Measurements from ENCODE around the gene VSTM2B. TPM values are rescaled to one million over a fixed set of nuclear protein-coding genes. Genes with fewer than 3 reads are reported as not detected.

The VSTM2B gene
- total RNA-seq, 1 experiment from 2014 or later, result not detected

DNA sequence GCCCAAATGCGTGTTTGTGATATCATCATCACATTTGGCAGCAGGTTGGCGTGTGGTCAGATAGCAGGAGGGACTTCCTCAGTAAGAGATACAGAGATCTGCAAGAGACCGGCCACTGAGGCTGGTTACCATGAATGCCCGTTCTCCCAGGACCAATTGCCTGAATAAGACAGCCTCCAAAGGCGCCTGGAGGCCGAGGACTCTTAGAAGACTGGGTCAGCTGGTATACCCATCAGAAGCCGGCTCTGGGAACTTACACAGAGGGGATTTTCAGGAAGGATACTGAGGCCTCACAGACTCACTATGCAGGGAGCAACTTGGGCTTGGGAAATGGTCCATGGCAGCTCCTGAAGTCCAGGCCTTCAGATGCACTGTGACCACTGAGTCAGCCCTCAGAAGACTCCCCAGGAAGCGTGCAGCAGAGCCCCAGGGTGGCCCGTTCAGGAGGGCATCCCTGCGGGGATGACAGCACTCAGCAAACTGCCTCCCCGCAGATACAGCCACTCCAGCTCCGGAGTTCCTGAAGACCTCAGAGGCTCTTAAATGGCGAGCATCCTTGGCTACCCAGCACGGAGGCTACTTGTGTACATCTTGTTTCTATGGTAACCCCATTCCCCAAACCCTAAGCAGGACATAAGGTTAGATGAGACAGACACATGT is 26.4 kb upstream of the VSTM2B start:
- DNase-seq, result no peak
- no peaks in the 10 kb centered on the region for H3K9me3 ChIP-seq (ENCODE audit: insufficient read depth, low read depth)
- no TSS peak for BruUV-seq (replicated peaks)
- no peak overlapping the region for H3K27ac ChIP-seq
- H3K27me3 ChIP-seq (ENCODE audit: insufficient read depth, low read depth), result peaks cover 94% of the 10 kb centered on the region
- no peaks in the 10 kb centered on the region for H3K36me3 ChIP-seq (ENCODE audit: low read depth)
- H3F3A ChIP-seq (ENCODE audit: insufficient read depth, low read depth), result no peaks in the 10 kb centered on the region
- TF ChIP-seq EZH2 (IDR thresholded peaks at IDR 0.05; ENCODE audit: low read depth), result no peak
- TF ChIP-seq CTCF (conservative IDR thresholded peaks at IDR 0.05), result no peak
- no peak overlapping the region for H2AFZ ChIP-seq
- ChIA-PET CTCF (no interaction called here), POLR2A (ENCODE audit: unreplicated experiment) (no interaction called here)
- H3K4me2 ChIP-seq, result no peak overlapping the region
- H3K4me3 ChIP-seq, result no peak overlapping the region
- H4K20me1 ChIP-seq (ENCODE audit: insufficient read depth), result no peaks in the 10 kb centered on the region
- H3K79me2 ChIP-seq (ENCODE audit: low read depth), result no peaks in the 10 kb centered on the region
- no peaks in the 10 kb centered on the region for H3K9me2 ChIP-seq (ENCODE audit: insufficient read depth)
- no peaks in the 10 kb centered on the region for H3K4me1 ChIP-seq (replicated peaks; ENCODE audit: insufficient read depth)
- intact Hi-C loops (cut with micrococcal nuclease; ENCODE audit: unreplicated experiment), result no loop called here

GRCh38 chr19:29499921-29500590 is 25.7 kb upstream of the VSTM2B start:
- Histone ChIP-seq H3F3A (ENCODE audit: insufficient read depth, low read depth) (no peaks in the 10 kb centered on the region), H3K27me3 (ENCODE audit: insufficient read depth, low read depth) (peaks cover 98% of the 10 kb centered on the region), H3K9me3 (ENCODE audit: insufficient read depth, low read depth) (no peaks in the 10 kb centered on the region), H3K4me3 (no peak overlapping the region), H3K4me2 (no peak overlapping the region), H3K9me2 (ENCODE audit: insufficient read depth) (no peaks in the 10 kb centered on the region), H3K27ac (no peak overlapping the region), H2AFZ (no peak overlapping the region), H3K79me2 (ENCODE audit: low read depth) (no peaks in the 10 kb centered on the region), H4K20me1 (ENCODE audit: insufficient read depth) (no peaks in the 10 kb centered on the region), H3K4me1 (replicated peaks; ENCODE audit: insufficient read depth) (no peaks in the 10 kb centered on the region), H3K36me3 (ENCODE audit: low read depth) (no peaks in the 10 kb centered on the region)
- intact Hi-C loops (cut with micrococcal nuclease; ENCODE audit: unreplicated experiment), result no loop called here
- no peak for TF ChIP-seq CTCF (conservative IDR thresholded peaks at IDR 0.05)
- TF ChIP-seq EZH2 (IDR thresholded peaks at IDR 0.05; ENCODE audit: low read depth), result no peak
- CTCF ChIA-PET, result no interaction called here
- POLR2A ChIA-PET (ENCODE audit: unreplicated experiment), result no interaction called here
- no peak for DNase-seq
- BruUV-seq (replicated peaks), result no TSS peak

DNA sequence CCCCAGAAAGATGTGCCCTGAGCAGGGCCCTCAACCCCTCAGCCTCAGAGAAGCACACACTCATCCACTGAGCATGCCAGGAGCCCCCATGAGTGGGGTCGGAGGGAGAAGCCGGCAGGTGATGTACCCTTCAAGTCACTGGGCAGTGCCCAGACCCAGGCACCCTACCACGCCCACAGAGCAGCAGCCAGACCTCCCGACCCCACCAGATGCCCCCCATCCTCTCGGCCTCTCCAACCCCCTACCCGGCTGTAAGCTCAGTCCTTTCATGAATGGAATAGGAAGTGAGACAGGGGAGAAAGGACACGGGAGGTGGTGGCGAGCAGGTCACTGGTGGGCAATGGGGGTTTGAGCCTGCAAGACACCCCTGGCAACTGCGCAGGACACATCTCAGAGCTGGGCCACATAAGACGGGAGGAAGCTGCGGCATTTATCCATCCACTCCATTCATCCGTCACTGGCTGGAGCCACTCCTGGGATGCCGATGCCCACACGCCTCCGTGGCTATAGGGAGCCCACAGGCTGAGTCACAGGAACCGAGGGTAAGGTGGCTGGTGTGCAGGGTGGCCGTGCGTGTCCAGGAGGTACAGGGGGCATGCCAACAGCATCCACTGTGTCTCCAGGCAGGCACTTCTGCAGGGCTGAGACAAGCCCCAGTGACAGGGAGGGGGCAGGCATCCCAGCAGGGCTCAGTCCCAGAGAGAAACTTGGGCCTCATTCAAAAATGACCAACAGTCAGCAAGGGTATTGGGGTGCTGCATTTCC is 23.8 kb upstream of the VSTM2B start:
- Histone ChIP-seq H3K36me3 (ENCODE audit: low read depth) (no peaks in the 10 kb centered on the region), H3K27ac (no peak overlapping the region), H3K9me3 (ENCODE audit: insufficient read depth, low read depth) (no peaks in the 10 kb centered on the region), H3F3A (ENCODE audit: insufficient read depth, low read depth) (no peaks in the 10 kb centered on the region), H3K9me2 (ENCODE audit: insufficient read depth) (no peaks in the 10 kb centered on the region), H3K79me2 (ENCODE audit: low read depth) (no peaks in the 10 kb centered on the region), H3K4me1 (replicated peaks; ENCODE audit: insufficient read depth) (no peaks in the 10 kb centered on the region), H3K27me3 (ENCODE audit: insufficient read depth, low read depth) (peaks cover 96% of the 10 kb centered on the region), H2AFZ (no peak overlapping the region), H3K4me2 (no peak overlapping the region), H3K4me3 (no peak overlapping the region), H4K20me1 (ENCODE audit: insufficient read depth) (no peaks in the 10 kb centered on the region)
- ChIA-PET POLR2A (ENCODE audit: unreplicated experiment) (no interaction called here), CTCF (no interaction called here)
- intact Hi-C loops (cut with micrococcal nuclease; ENCODE audit: unreplicated experiment), result no loop called here
- no peak for DNase-seq
- TF ChIP-seq CTCF (conservative IDR thresholded peaks at IDR 0.05) (no peak), EZH2 (IDR thresholded peaks at IDR 0.05; ENCODE audit: low read depth) (no peak)
- BruUV-seq (replicated peaks), result no TSS peak
